ENCODE measurements around the gene FRMPD4. TPM values are rescaled to one million over a fixed set of nuclear protein-coding genes. Genes with fewer than 3 reads are reported as not detected.

Gene FRMPD4
- total and polyA plus RNA-seq, 8 donors = 0.45 to 0.86 (median 0.68) TPM; not detected in 2

GRCh38 chrX:12701628-12702027 is 563.4 kb downstream of the FRMPD4 start:
- ATAC-seq (peak; percentile 91), DNase-seq (peak in 3 of 4 donors; percentile 12 to 56 (median 43))
- Histone ChIP-seq H3K27ac (no peak overlapping the region), H3K36me3 (no peaks in the 10 kb centered on the region), H3K4me1 (no peaks in the 10 kb centered on the region), H3K27me3 (peaks cover 0 to 8% of the 10 kb centered on the region in 2 donors), H3K4me3 (no peak overlapping the region), H3K9me3 (no peaks in the 10 kb centered on the region)
- TF ChIP-seq CTCF (IDR thresholded peaks at IDR 0.05) = peak; percentile 18 to 26
- intact Hi-C loops (cut with DNase I) = no loop called here

GRCh38 chrX:12702509-12703091 is 564.3 kb downstream of the FRMPD4 start:
- H3K27me3 ChIP-seq = peaks cover 0 to 6% of the 10 kb centered on the region in 2 donors
- DNase-seq (no peak), ATAC-seq (no peak)
- H3K4me3 ChIP-seq = no peak overlapping the region
- no peaks in the 10 kb centered on the region for H3K9me3 ChIP-seq
- H3K36me3 ChIP-seq = no peaks in the 10 kb centered on the region
- no peak for TF ChIP-seq CTCF (IDR thresholded peaks at IDR 0.05)
- H3K27ac ChIP-seq = no peak overlapping the region
- H3K4me1 ChIP-seq = no peaks in the 10 kb centered on the region
- intact Hi-C loops (cut with DNase I) = no loop called here

GRCh38 chrX:12704706-12705105 is 566.4 kb downstream of the FRMPD4 start:
- peaks cover 0 to 6% of the 10 kb centered on the region in 2 donors for H3K27me3 ChIP-seq
- no peaks in the 10 kb centered on the region for H3K36me3 ChIP-seq
- intact Hi-C loops (cut with DNase I) = no loop called here
- H3K4me3 ChIP-seq = no peak overlapping the region
- DNase-seq = no peak
- H3K27ac ChIP-seq = no peak overlapping the region
- TF ChIP-seq CTCF (IDR thresholded peaks at IDR 0.05) = no peak
- no peaks in the 10 kb centered on the region for H3K9me3 ChIP-seq
- H3K4me1 ChIP-seq = no peaks in the 10 kb centered on the region
- ATAC-seq = no peak

GRCh38 chrX:12709047-12709446 is 570.8 kb downstream of the FRMPD4 start:
- H3K27me3 ChIP-seq = no peaks in the 10 kb centered on the region
- intact Hi-C loops (cut with DNase I) = no loop called here
- ATAC-seq = no peak

More at GRCh38 chrX:12709047-12709446, 570.8 kb downstream of the FRMPD4 start:
- no peaks in the 10 kb centered on the region for H3K4me1 ChIP-seq
- TF ChIP-seq CTCF (IDR thresholded peaks at IDR 0.05) = no peak
- no peaks in the 10 kb centered on the region for H3K9me3 ChIP-seq
- peak in 1 of 4 donors; percentile 5 for DNase-seq
- H3K27ac ChIP-seq = no peak overlapping the region
- no peak overlapping the region for H3K4me3 ChIP-seq
- no peaks in the 10 kb centered on the region for H3K36me3 ChIP-seq
